ENCODE results near the gene PSMB9. TPM values are rescaled to one million over a fixed set of nuclear protein-coding genes. Genes with fewer than 3 reads are reported as not detected.
A peak's percentile ranks its signal among the peaks of the same experiment; 100 is the strongest.
"Not testable (repeated sequence)": the region's sequence is repeated elsewhere in the genome, so short reads cannot be mapped to it uniquely, and the experiment has no call there.

The PSMB9 gene
- total RNA-seq, 1 experiment from 2014 or later, result 76.5 TPM

GRCh38 chr6:32860674-32861073, 6.7 kb downstream of the PSMB9 start:
- no peak for DNase-seq (ENCODE audit: low read depth)

- no peak for DNase-seq (ENCODE audit: low read depth)
Measured at GRCh38 chr6:32862725-32863124, 8.7 kb downstream of the PSMB9 start.

- DNase-seq (ENCODE audit: low read depth), result no peak
Measured at GRCh38 chr6:32865724-32866443, 11.9 kb downstream of the PSMB9 start.

- no peak for DNase-seq (ENCODE audit: low read depth)
Measured at GRCh38 chr6:32867022-32867477, 13.1 kb downstream of the PSMB9 start.

GRCh38 chr6:32867554-32868256, 13.7 kb downstream of the PSMB9 start:
- no peak for DNase-seq (ENCODE audit: low read depth)

GRCh38 chr6:32868257-32868788, 14.3 kb downstream of the PSMB9 start:
- DNase-seq (ENCODE audit: low read depth), result peak; percentile 75

- DNase-seq (ENCODE audit: low read depth), result not testable (repeated sequence)
Measured at GRCh38 chr6:32873947-32874346, 20.0 kb downstream of the PSMB9 start.

GRCh38 chr6:32876603-32877002, 22.6 kb downstream of the PSMB9 start:
- no peak for DNase-seq (ENCODE audit: low read depth)

GRCh38 chr6:32879691-32880090, 25.7 kb downstream of the PSMB9 start:
- no peak for DNase-seq (ENCODE audit: low read depth)

GRCh38 chr6:32880962-32881361, 27.0 kb downstream of the PSMB9 start:
- not testable (repeated sequence) for DNase-seq (ENCODE audit: low read depth)

GRCh38 chr6:32882879-32883250, 28.9 kb downstream of the PSMB9 start:
- DNase-seq (ENCODE audit: low read depth), result peak; percentile 54

GRCh38 chr6:32883789-32884188, 29.8 kb downstream of the PSMB9 start:
- peak; percentile 19 for DNase-seq (ENCODE audit: low read depth)

GRCh38 chr6:32885698-32886286, 31.8 kb downstream of the PSMB9 start:
- DNase-seq (ENCODE audit: low read depth), result peak; percentile 40

- DNase-seq (ENCODE audit: low read depth), result peak; percentile 71
Measured at GRCh38 chr6:32886681-32887383, 32.8 kb downstream of the PSMB9 start.

GRCh38 chr6:32887616-32888015, 33.6 kb downstream of the PSMB9 start:
- no peak for DNase-seq (ENCODE audit: low read depth)

- DNase-seq (ENCODE audit: low read depth), result no peak
Measured at GRCh38 chr6:32888576-32888975, 34.6 kb downstream of the PSMB9 start.

GRCh38 chr6:32889533-32889932, 35.5 kb downstream of the PSMB9 start:
- DNase-seq (ENCODE audit: low read depth), result no peak

GRCh38 chr6:32890831-32891230, 36.8 kb downstream of the PSMB9 start:
- no peak for DNase-seq (ENCODE audit: low read depth)

GRCh38 chr6:32894085-32895005, 40.4 kb downstream of the PSMB9 start:
- peak; percentile 97 for DNase-seq (ENCODE audit: low read depth)

- DNase-seq (ENCODE audit: low read depth), result no peak
Measured at GRCh38 chr6:32895006-32895345, 41.0 kb downstream of the PSMB9 start.

- no peak for DNase-seq (ENCODE audit: low read depth)
Measured at GRCh38 chr6:32903952-32904351, 50.0 kb downstream of the PSMB9 start.

All from Daoy (cell line).